Trophoblast cell (in vitro differentiated cells and primary cell): ENCODE data around the gene GLUL.
"Not testable (repeated sequence)": the region's sequence is repeated elsewhere in the genome, so short reads cannot be mapped to it uniquely, and the experiment has no call there.

Experiments used
- DNase-seq, 2 donors: peaks; one replicate each; pipeline ENCODE4 v3.0.0-alpha.2; 2016
- H2AFZ ChIP-seq: 2 replicates; pipeline ENCODE4 v1.6.1; 2013; ENCODE audit warnings: low read length, moderate library complexity, mild to moderate bottlenecking; ENCODE audit not compliant: insufficient read depth, poor library complexity
- H2AK5ac ChIP-seq: 2 replicates; pipeline ENCODE4 v1.6.1; 2013; ENCODE audit warnings: mild to moderate bottlenecking, low read length
- H2BK120ac ChIP-seq: 2 replicates; pipeline ENCODE4 v1.6.1; 2013; ENCODE audit warnings: low read length, mild to moderate bottlenecking, moderate library complexity; ENCODE audit not compliant: insufficient read depth, poor library complexity
- H2BK12ac ChIP-seq: 2 replicates; pipeline ENCODE4 v1.6.1; 2013; ENCODE audit warnings: mild to moderate bottlenecking, low read length, moderate library complexity
- H2BK5ac ChIP-seq: 2 replicates; pipeline ENCODE4 v1.6.1; 2013; ENCODE audit warnings: low read length, low read depth, moderate library complexity, mild to moderate bottlenecking; ENCODE audit not compliant: poor library complexity
- H3K14ac ChIP-seq: 2 replicates; pipeline ENCODE4 v1.6.1; 2013; ENCODE audit warnings: mild to moderate bottlenecking, low read length
- H3K18ac ChIP-seq: 2 replicates; pipeline ENCODE4 v1.6.1; 2013; ENCODE audit warnings: mild to moderate bottlenecking, low read length
- H3K23ac ChIP-seq: 2 replicates; pipeline ENCODE4 v1.6.1; 2013; ENCODE audit warnings: low read length
- H3K27ac ChIP-seq: 2 replicates; pipeline ENCODE4 v1.5.1; 2013; ENCODE audit warnings: low read depth, mild to moderate bottlenecking, inconsistent platforms, low read length, moderate library complexity
- H3K27me3 ChIP-seq: 2 replicates; pipeline ENCODE4 v1.6.1; 2013; ENCODE audit warnings: inconsistent platforms, mild to moderate bottlenecking, low read length, moderate library complexity; ENCODE audit not compliant: insufficient read depth
- H3K36me3 ChIP-seq, 2 experiments: 1 replicate in 1 of 2; 2 replicates in 1 of 2; pipeline ENCODE4 v1.6.1; 2013; ENCODE audit warnings: low read length in 2 of 2, mild to moderate bottlenecking in 2 of 2, moderate library complexity in 1 of 2; ENCODE audit not compliant: insufficient read depth in 2 of 2, control insufficient read depth in 1 of 2
- H3K4ac ChIP-seq: 2 replicates; pipeline ENCODE4 v1.6.1; 2013; ENCODE audit warnings: low read depth, mild to moderate bottlenecking, low read length, moderate library complexity
- H3K4me1 ChIP-seq, 2 experiments: 1 replicate in 1 of 2; 2 replicates in 1 of 2; pipeline ENCODE4 v1.6.1; 2013; ENCODE audit warnings: low read length in 2 of 2, mild to moderate bottlenecking in 2 of 2, moderate library complexity in 1 of 2; ENCODE audit not compliant: insufficient read depth in 2 of 2, control insufficient read depth in 1 of 2
- H3K4me2 ChIP-seq: 2 replicates; pipeline ENCODE4 v1.6.1; 2013; ENCODE audit warnings: inconsistent platforms, mild to moderate bottlenecking, low read length, moderate library complexity
- H3K4me3 ChIP-seq: 2 replicates; pipeline ENCODE4 v1.5.1; 2013; ENCODE audit warnings: mild to moderate bottlenecking, low read depth, low read length, inconsistent platforms
- H3K79me1 ChIP-seq: one replicate; pipeline ENCODE4 v1.6.1; 2013; ENCODE audit warnings: low read length
- H3K79me2 ChIP-seq: 2 replicates; pipeline ENCODE4 v1.6.1; 2013; ENCODE audit warnings: low read length, mild to moderate bottlenecking; ENCODE audit not compliant: control insufficient read depth, insufficient read depth, poor library complexity
- H3K9ac ChIP-seq: 2 replicates; pipeline ENCODE4 v1.6.1; 2013; ENCODE audit warnings: mild to moderate bottlenecking, low read length
- H3K9me3 ChIP-seq: 2 replicates; pipeline ENCODE4 v1.6.1; 2013; ENCODE audit warnings: low read depth, mild to moderate bottlenecking, control low read depth, inconsistent platforms, low read length; ENCODE audit not compliant: insufficient read depth
- H4K12ac ChIP-seq: 2 replicates; pipeline ENCODE4 v1.6.1; 2013; ENCODE audit warnings: low read depth, mild to moderate bottlenecking, low read length, moderate library complexity
- H4K8ac ChIP-seq: 2 replicates; pipeline ENCODE4 v1.6.1; 2013; ENCODE audit warnings: low read depth, mild to moderate bottlenecking, low read length, moderate library complexity
- H4K91ac ChIP-seq: one replicate; pipeline ENCODE4 v1.6.1; 2013; ENCODE audit warnings: low read depth, mild to moderate bottlenecking, low read length, moderate library complexity
- WGBS: extraction: QIAGEN DNeasy Blood & Tissue Kit; methylation state at CpG from one replicate; pipeline ENCODE4 v1.1.7; 2013; ENCODE audit warnings: missing lambda C conversion rate; ENCODE audit not compliant: insufficient read length, insufficient coverage; ENCODE audit errors: extremely low coverage; 5-methylcytosine and 5-hydroxymethylcytosine counted together

Gene GLUL

GRCh38 chr1:182337736-182338571, 53.6 kb downstream of the GLUL start:
- no peak overlapping the region for H2AFZ ChIP-seq
- H3K23ac ChIP-seq = no peak overlapping the region
- H3K9me3 ChIP-seq = no peaks in the 10 kb centered on the region
- no peak overlapping the region for H3K4me2 ChIP-seq
- DNase-seq = peak; percentile 12 to 49
- no CpG with 5 or more reads among the region's 10 CpGs for WGBS
- H3K79me2 ChIP-seq = no peaks in the 10 kb centered on the region
- no peak overlapping the region for H4K8ac ChIP-seq
- no peaks in the 10 kb centered on the region for H3K79me1 ChIP-seq
- no peak overlapping the region for H4K91ac ChIP-seq
- H3K4me1 ChIP-seq = peaks cover 3 to 7% of the 10 kb centered on the region in 2 experiments
- H2AK5ac ChIP-seq = no peak overlapping the region
- no peak overlapping the region for H4K12ac ChIP-seq
- H2BK5ac ChIP-seq = no peak overlapping the region
- H3K14ac ChIP-seq = no peak overlapping the region
- no peak overlapping the region for H2BK120ac ChIP-seq
- no peak overlapping the region for H3K27ac ChIP-seq
- no peak overlapping the region for H3K9ac ChIP-seq
- H2BK12ac ChIP-seq = no peak overlapping the region
- H3K27me3 ChIP-seq = no peaks in the 10 kb centered on the region
- H3K4ac ChIP-seq = no peak overlapping the region
- no peak overlapping the region for H3K4me3 ChIP-seq
- H3K36me3 ChIP-seq = no peaks in the 10 kb centered on the region
- no peak overlapping the region for H3K18ac ChIP-seq

- Histone ChIP-seq H3K4me3 (no peak overlapping the region), H4K12ac (no peak overlapping the region), H2BK120ac (no peak overlapping the region), H3K4ac (no peak overlapping the region), H3K23ac (no peak overlapping the region), H3K9ac (no peak overlapping the region), H3K18ac (no peak overlapping the region), H2AK5ac (no peak overlapping the region), H3K79me2 (no peaks in the 10 kb centered on the region), H2BK12ac (no peak overlapping the region), H3K9me3 (no peaks in the 10 kb centered on the region), H4K8ac (no peak overlapping the region), H3K14ac (no peak overlapping the region), H2BK5ac (no peak overlapping the region), H2AFZ (no peak overlapping the region), H3K4me2 (no peak overlapping the region), H4K91ac (no peak overlapping the region), H3K27me3 (no peaks in the 10 kb centered on the region), H3K4me1 (peaks cover 3 to 7% of the 10 kb centered on the region in 2 experiments), H3K79me1 (no peaks in the 10 kb centered on the region), H3K27ac (no peak overlapping the region), H3K36me3 (no peaks in the 10 kb centered on the region)
- DNase-seq = no peak
- WGBS = no CpG with 5 or more reads among the region's 16 CpGs
Measured at GRCh38 chr1:182335771-182336566, 55.6 kb downstream of the GLUL start.

- H3K4ac ChIP-seq, H4K91ac ChIP-seq, H2BK12ac ChIP-seq, H3K14ac ChIP-seq, H3K9me3 ChIP-seq, H3K79me2 ChIP-seq, H3K4me1 ChIP-seq, H3K23ac ChIP-seq, H3K36me3 ChIP-seq, H3K4me3 ChIP-seq, H4K8ac ChIP-seq, H3K9ac ChIP-seq, H2AFZ ChIP-seq, H3K18ac ChIP-seq, H3K27me3 ChIP-seq, H3K4me2 ChIP-seq, H2BK120ac ChIP-seq, H3K27ac ChIP-seq, H3K79me1 ChIP-seq, H2AK5ac ChIP-seq, H2BK5ac ChIP-seq, H4K12ac ChIP-seq: not testable (repeated sequence)
- WGBS = no CpG with 5 or more reads among the region's 5 CpGs
- peak in 1 of 2 donors; percentile 7 for DNase-seq
Measured at GRCh38 chr1:182333071-182333571, 58.5 kb downstream of the GLUL start.

GRCh38 chr1:182332261-182333060, 59.1 kb downstream of the GLUL start:
- Histone ChIP-seq H2BK5ac (no peak overlapping the region), H3K14ac (no peak overlapping the region), H3K4me1 (peaks cover 0 to 3% of the 10 kb centered on the region in 2 experiments), H4K12ac (no peak overlapping the region), H4K8ac (no peak overlapping the region), H3K79me2 (no peaks in the 10 kb centered on the region), H3K9me3 (no peaks in the 10 kb centered on the region), H2AK5ac (no peak overlapping the region), H3K27ac (no peak overlapping the region), H3K18ac (no peak overlapping the region), H3K4me2 (no peak overlapping the region), H3K36me3 (no peaks in the 10 kb centered on the region), H3K27me3 (no peaks in the 10 kb centered on the region), H2AFZ (no peak overlapping the region), H3K23ac (no peak overlapping the region), H3K4ac (no peak overlapping the region), H3K9ac (no peak overlapping the region), H3K4me3 (no peak overlapping the region), H4K91ac (no peak overlapping the region), H3K79me1 (no peaks in the 10 kb centered on the region), H2BK12ac (no peak overlapping the region), H2BK120ac (no peak overlapping the region)
- no CpG with 5 or more reads among the region's 13 CpGs for WGBS
- no peak for DNase-seq
